Keratinocyte (primary cell): ENCODE measurements around the gene KLF16. TPM values are rescaled to one million over a fixed set of nuclear protein-coding genes. Genes with fewer than 3 reads are reported as not detected.
A peak's percentile ranks its signal among the peaks of the same experiment; 100 is the strongest.

ENCODE experiments used
- DNase-seq: peaks from one replicate; pipeline ENCODE4 v3.0.0-alpha.2; 2011; ENCODE audit warnings: low read depth, missing footprints, low spot score
- FAIRE-seq: peaks from 2 replicates; lab custom pipeline; 2011; peaks lifted over from hg19 to GRCh38; lab: Jason Lieb, UNC
- H2AFZ ChIP-seq: 2 replicates; pipeline ENCODE4 v1.6.0; 2012; ENCODE audit warnings: low read length, control low read depth, inconsistent platforms; ENCODE audit not compliant: control insufficient read depth
- H3K27ac ChIP-seq: 2 replicates; pipeline ENCODE4 v1.5.1; 2011; ENCODE audit warnings: low read length; ENCODE audit not compliant: control insufficient read depth, insufficient read depth
- H3K27me3 ChIP-seq: 3 replicates; pipeline ENCODE4 v1.6.0; 2011; ENCODE audit warnings: low read length; ENCODE audit not compliant: control insufficient read depth, insufficient read depth; ENCODE audit errors: extremely low read depth
- H3K36me3 ChIP-seq, 2 experiments: 2 replicates in 1 of 2; 3 replicates in 1 of 2; pipeline ENCODE4 v1.5.1; 2011; ENCODE audit warnings: low read length in 2 of 2, mild to moderate bottlenecking in 1 of 2; ENCODE audit not compliant: control insufficient read depth in 2 of 2, insufficient read depth in 2 of 2; ENCODE audit errors: extremely low read depth in 1 of 2
- H3K4me1 ChIP-seq: 3 replicates; pipeline ENCODE4 v1.5.1; 2011; ENCODE audit warnings: low read length; ENCODE audit not compliant: control insufficient read depth, insufficient read depth; ENCODE audit errors: extremely low read depth
- H3K4me2 ChIP-seq: 3 replicates; pipeline ENCODE4 v1.6.0; 2011; ENCODE audit warnings: low read depth, low read length; ENCODE audit not compliant: control insufficient read depth, insufficient read depth; ENCODE audit errors: extremely low read depth
- H3K4me3 ChIP-seq, 3 experiments: fragments of 200-600 bp in 1 of 3; sonication (generic) in 1 of 3; 2 replicates in 2 of 3; 3 replicates in 1 of 3; pipeline ENCODE4 v1.5.1; 2011 to 2016; ENCODE audit warnings: low read length in 3 of 3, mild to moderate bottlenecking in 3 of 3, control low read depth in 2 of 3, inconsistent platforms in 1 of 3, low read depth in 1 of 3, mixed read lengths in 1 of 3, mixed run types in 1 of 3, moderate library complexity in 1 of 3; ENCODE audit not compliant: control insufficient read depth in 2 of 3, insufficient read depth in 2 of 3; ENCODE audit errors: extremely low read depth in 1 of 3
- H3K79me2 ChIP-seq: 2 replicates; pipeline ENCODE4 v1.6.0; 2012; ENCODE audit warnings: low read length; ENCODE audit not compliant: control insufficient read depth, insufficient read depth
- H3K9ac ChIP-seq: 3 replicates; pipeline ENCODE4 v1.6.0; 2011; ENCODE audit warnings: low read length; ENCODE audit not compliant: control insufficient read depth, insufficient read depth; ENCODE audit errors: extremely low read depth
- H3K9me1 ChIP-seq: 3 replicates; pipeline ENCODE4 v1.6.0; 2011; ENCODE audit warnings: low read length; ENCODE audit not compliant: control insufficient read depth, insufficient read depth; ENCODE audit errors: extremely low read depth
- H3K9me3 ChIP-seq: 2 replicates; pipeline ENCODE4 v1.5.1; 2012; ENCODE audit warnings: low read depth, low read length; ENCODE audit not compliant: control insufficient read depth
- H4K20me1 ChIP-seq: 3 replicates; pipeline ENCODE4 v1.6.0; 2011; ENCODE audit warnings: low read length; ENCODE audit not compliant: control insufficient read depth, insufficient read depth; ENCODE audit errors: extremely low read depth
- EZH2 ChIP-seq: IDR thresholded peaks from one replicate; pipeline ENCODE4 v1.6.1; 2012; ENCODE audit warnings: inconsistent platforms, mild to moderate bottlenecking, low read length, moderate library complexity
- dilution Hi-C: fragments of 300-500 bp; cut with MboI; formaldehyde crosslinking; loops from one replicate; pipeline ENCODE4 v1.7.0; 2020; ENCODE audit warnings: low sequenced_read_pairs; ENCODE audit not compliant: extremely low pct_ligation_motif_present
- polyA plus RNA-seq, 5 experiments: library from polyadenylated mRNA; depleted of rRNA in 3 of 5; stranded (reverse) in 3 of 5; stranded (forward) in 1 of 5; unstranded in 1 of 5; fragments of >200 nt; gene quantifications; 1 replicate in 1 of 5; 2 replicates in 3 of 5; 3 replicates in 1 of 5; pipeline versions ENCODE4 v1.2.1 to v1.2.3, GENCODE V29; 2011 to 2012; ENCODE audit warnings: missing spikeins in 2 of 5, low read depth in 1 of 5, low replicate concordance in 1 of 5
- TF ChIP-seq, protein P1 (sequence below), 3 experiments: IDR thresholded peaks in 1 of 3; conservative IDR thresholded peaks in 1 of 3; optimal IDR thresholded peaks in 1 of 3; 2 replicates in 2 of 3; 3 replicates in 1 of 3; pipeline versions ENCODE3 to v1.5.1; 2011; ENCODE audit warnings: low read length in 3 of 3, mild to moderate bottlenecking in 3 of 3, moderate library complexity in 2 of 3, control low read depth in 1 of 3, inconsistent platforms in 1 of 3; ENCODE audit not compliant: insufficient read depth in 2 of 3; ENCODE audit errors: extremely low read depth in 1 of 3

The KLF16 gene
- polyA plus RNA-seq, 1 donor (not counting 4 experiments of a cell fraction or from before 2014, with no cell fraction given), result 4.9 TPM

DNA sequence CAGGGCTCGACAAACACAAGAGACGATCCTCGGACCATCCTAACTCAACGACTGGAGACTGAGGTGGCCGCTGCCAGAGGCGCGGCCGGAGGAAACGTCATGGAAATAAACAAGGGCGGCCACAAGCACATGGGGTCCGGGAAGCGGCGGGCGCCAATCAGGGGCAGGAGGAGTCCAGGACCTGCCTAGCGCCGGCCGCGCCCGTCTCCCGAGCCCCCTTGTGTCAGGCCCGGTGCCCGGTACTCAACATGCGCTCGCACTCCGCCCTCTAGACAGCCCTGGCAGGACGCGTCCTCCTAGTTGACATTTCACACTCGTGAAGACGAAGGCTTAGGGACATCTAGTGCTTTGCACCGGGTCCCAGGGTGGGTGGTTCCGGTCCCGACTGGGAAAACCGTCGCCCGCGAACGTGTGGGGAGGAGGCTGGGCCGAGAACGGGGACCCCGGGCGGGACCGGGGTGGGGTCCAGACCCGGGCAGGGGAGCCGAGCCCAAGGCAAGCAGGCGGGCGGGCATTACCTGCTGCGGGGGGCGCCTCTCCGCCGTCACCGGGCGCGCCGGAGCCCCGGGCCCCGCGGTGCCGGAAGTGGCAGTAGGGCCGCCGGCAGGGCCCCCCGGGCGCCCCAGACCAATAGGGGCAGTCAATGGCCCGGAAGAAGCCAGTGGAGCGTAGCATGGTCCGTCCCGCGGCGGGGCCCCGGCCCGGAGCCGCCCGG is 15.5 kb downstream of the KLF16 start:
- Histone ChIP-seq H3K4me2 (peak overlapping the region; percentile 95), H3K9ac (peak overlapping the region; percentile 94), H3K79me2 (peaks cover 64% of the 10 kb centered on the region), H3K9me3 (no peaks in the 10 kb centered on the region), H3K27ac (peak overlapping the region; percentile 89), H2AFZ (no peak overlapping the region), H3K4me1 (peaks cover 41% of the 10 kb centered on the region), H3K36me3 (peaks cover 8 to 12% of the 10 kb centered on the region in 2 experiments), H3K9me1 (no peaks in the 10 kb centered on the region), H4K20me1 (peaks cover 12% of the 10 kb centered on the region), H3K4me3 (peak overlapping the region; percentile 81 to 87 (median 85)), H3K27me3 (no peaks in the 10 kb centered on the region)
- DNase-seq (no peak), FAIRE-seq (no peak)
- no peak for TF ChIP-seq EZH2
- TF ChIP-seq, protein P1, sequence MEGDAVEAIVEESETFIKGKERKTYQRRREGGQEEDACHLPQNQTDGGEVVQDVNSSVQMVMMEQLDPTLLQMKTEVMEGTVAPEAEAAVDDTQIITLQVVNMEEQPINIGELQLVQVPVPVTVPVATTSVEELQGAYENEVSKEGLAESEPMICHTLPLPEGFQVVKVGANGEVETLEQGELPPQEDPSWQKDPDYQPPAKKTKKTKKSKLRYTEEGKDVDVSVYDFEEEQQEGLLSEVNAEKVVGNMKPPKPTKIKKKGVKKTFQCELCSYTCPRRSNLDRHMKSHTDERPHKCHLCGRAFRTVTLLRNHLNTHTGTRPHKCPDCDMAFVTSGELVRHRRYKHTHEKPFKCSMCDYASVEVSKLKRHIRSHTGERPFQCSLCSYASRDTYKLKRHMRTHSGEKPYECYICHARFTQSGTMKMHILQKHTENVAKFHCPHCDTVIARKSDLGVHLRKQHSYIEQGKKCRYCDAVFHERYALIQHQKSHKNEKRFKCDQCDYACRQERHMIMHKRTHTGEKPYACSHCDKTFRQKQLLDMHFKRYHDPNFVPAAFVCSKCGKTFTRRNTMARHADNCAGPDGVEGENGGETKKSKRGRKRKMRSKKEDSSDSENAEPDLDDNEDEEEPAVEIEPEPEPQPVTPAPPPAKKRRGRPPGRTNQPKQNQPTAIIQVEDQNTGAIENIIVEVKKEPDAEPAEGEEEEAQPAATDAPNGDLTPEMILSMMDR (optimal IDR thresholded peaks at IDR 0.05 in 1 of 3, IDR thresholded peaks at IDR 0.05 in 1 of 3, conservative IDR thresholded peaks at IDR 0.05 in 1 of 3; ENCODE audit: extremely low read depth in 1 of 3, insufficient read depth in 2 of 3, low read length in 3 of 3), result no peak
- dilution Hi-C loops, result no loop called here

DNA sequence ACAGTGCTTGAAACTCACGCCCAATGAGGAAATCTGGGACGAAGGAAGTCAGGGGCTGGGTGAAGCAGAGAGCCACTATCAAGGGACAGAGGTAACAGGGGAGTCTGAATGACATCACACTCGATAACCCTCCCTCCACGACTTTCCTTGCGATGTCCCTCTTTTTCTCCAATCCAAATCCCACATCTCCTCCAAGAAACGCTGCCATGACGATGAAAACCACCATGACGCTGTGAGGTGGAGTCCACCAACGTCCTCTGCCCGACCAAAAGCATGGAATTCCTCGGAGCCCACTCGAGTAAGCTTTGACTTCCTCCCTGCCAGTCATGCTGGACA is 16.1 kb downstream of the KLF16 start:
- Histone ChIP-seq H2AFZ (no peak overlapping the region), H3K4me1 (peaks cover 45% of the 10 kb centered on the region), H3K27me3 (no peaks in the 10 kb centered on the region), H3K27ac (peak overlapping the region; percentile 89), H3K9me1 (no peaks in the 10 kb centered on the region), H3K9ac (peak overlapping the region; percentile 94), H3K4me3 (peak overlapping the region; percentile 81 to 87 (median 85)), H3K9me3 (no peaks in the 10 kb centered on the region), H3K79me2 (peaks cover 63% of the 10 kb centered on the region), H3K4me2 (peak overlapping the region; percentile 95), H4K20me1 (peaks cover 16% of the 10 kb centered on the region), H3K36me3 (peaks cover 8 to 12% of the 10 kb centered on the region in 2 experiments)
- dilution Hi-C loops, result no loop called here
- DNase-seq (no peak), FAIRE-seq (no peak)
- TF ChIP-seq, protein P1 (optimal IDR thresholded peaks at IDR 0.05 in 1 of 3, IDR thresholded peaks at IDR 0.05 in 1 of 3, conservative IDR thresholded peaks at IDR 0.05 in 1 of 3; ENCODE audit: extremely low read depth in 1 of 3, insufficient read depth in 2 of 3, low read length in 3 of 3), result no peak
- TF ChIP-seq EZH2, result no peak
